ENCODE data around the gene HRK. TPM values are rescaled to one million over a fixed set of nuclear protein-coding genes. Genes with fewer than 3 reads are reported as not detected.

The HRK gene
- total RNA-seq, 2 experiments from 2014 or later = not detected

DNA sequence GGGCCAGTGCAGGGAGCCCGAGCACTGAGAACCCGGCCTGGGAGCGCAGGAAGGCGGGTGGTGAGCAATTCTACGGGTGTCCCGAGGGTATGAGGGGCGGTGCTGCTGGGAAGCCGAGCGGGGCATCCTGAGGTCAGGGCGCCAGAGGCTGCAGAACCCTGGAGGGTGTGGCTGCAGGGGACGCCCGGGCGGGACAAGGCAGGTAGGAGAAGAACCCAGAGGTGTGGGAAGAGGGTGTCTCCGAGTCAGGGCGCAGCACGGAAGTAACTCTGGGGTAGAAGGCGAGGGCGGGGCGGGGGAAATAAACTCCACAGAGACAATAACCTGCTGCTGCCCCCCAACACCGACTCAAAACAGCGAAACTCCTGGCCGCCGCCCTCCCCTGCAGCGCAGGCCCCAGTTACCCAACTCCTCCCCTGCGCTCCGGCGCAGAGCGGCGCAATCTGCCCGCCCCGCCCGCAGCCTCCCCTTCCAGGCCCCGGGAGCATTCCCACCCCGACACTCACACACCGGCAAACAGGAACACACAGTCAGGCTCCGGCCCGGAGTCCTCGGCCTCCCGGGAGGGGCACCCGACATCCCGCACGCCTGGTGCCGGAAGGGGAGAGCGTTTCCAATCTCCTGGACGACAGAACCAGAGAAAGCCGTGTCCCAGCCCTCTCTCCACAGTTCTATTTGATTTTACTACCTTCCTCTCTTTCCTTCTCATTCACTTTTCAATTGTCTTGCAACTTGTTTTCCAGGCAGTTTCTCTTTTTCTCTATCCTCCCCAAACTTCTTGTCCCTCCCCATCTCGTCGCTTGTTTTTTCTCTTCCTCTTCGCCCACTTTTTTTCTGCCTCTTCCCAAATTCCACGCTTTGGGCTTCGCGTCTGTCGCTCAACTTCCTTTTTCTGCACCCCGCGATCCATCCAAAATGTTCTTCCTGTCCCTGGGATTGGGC lies 2.4 kb downstream of the HRK start:
- Mint-ChIP-seq H3K9me3 (peaks cover 4% of the 10 kb centered on the region), H3K4me3 (peak overlapping the region; percentile 67), H3K27me3 (peaks cover 87% of the 10 kb centered on the region), H3K36me3 (ENCODE audit: low read depth) (peaks cover 2% of the 10 kb centered on the region), H3K27ac (no peak overlapping the region), H3K4me1 (peaks cover 38% of the 10 kb centered on the region)
- POLR2A ChIA-PET = no interaction called here
- CTCF ChIA-PET = interaction anchor here (1.9 kb wide), 1 partner anchor 9 kb away, joined by 7 read pairs; no protein-coding TSS in a partner anchor
- DNase-seq = no peak

DNA sequence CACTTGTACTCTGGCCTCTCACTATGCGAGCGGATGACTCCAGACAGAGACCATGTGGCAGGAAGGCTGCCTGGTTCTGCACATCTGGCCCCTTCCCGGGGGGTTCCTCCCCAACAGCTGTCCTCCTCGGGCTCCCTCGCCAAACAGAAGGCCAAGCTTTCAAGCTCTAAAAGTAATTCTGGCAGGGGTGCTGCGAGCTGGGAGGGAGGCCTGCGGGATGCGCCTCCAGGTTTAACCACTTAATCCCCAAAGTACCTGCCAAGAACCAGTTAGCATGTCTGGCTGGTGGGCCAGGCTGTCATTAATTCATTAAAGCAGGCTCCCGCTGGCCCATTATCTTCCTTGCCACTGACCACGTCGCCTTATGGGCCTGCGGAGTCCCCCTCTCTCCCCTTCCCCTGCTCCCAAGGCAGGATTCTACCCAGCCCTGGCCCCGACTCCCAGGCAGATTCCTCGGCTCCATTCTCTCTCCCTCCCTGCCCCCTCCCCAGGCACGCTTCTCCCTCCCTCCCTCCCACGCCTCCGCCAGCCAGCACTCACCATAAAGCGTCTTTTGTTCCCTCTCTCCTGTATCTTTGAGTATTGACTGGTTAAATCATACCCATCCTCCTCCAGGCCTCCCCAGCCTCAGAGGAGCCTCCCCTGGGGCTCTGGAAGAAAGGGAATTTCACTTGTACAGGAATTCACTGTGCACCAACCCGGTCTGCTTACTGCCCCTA lies 4.9 kb downstream of the HRK start:
- ChIA-PET CTCF (interaction anchor here (1.3 kb wide), 1 partner anchor 9 kb away, joined by 4 read pairs; no protein-coding TSS in a partner anchor), POLR2A (no interaction called here)
- Mint-ChIP-seq H3K4me1 (peaks cover 30% of the 10 kb centered on the region), H3K9me3 (peaks cover 4% of the 10 kb centered on the region), H3K36me3 (ENCODE audit: low read depth) (peaks cover 2% of the 10 kb centered on the region), H3K27me3 (peaks cover 76% of the 10 kb centered on the region), H3K27ac (no peak overlapping the region), H3K4me3 (no peak overlapping the region)
- DNase-seq = no peak

DNA sequence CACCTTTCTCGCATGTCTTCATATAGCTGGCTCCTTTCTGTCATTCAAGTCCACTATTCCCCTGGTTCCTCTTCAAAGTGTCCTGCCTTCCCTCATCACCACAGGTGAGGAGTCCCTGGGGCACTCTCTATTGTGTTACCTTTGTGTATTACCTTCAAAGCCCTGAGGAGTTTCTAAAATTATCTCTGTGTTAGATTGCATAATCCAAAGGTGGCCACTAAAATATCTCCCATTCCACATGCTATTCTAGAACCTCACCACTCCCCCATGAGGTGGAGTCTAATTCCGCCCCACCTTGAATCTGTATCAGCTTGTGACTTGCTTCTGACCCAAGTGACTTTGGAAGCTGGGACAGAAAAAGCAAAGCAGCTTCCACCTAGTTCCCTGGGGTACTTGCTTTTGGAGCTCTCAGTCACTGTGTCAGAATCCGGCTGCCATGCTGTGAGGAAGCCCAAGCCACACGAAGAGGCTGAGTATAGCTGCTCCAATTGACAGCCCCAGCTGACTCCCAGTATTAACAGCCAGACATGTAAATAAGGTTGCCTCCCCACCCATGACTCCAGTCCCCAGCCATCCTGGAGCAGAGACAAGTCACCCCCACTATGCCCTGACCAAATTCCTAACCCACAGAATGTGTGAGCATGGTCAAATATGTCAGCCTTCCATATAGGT lies 6.8 kb downstream of the HRK start:
- peaks cover 2% of the 10 kb centered on the region for H3K36me3 Mint-ChIP-seq (ENCODE audit: low read depth)
- CTCF ChIA-PET = no interaction called here
- peaks cover 65% of the 10 kb centered on the region for H3K27me3 Mint-ChIP-seq
- H3K9me3 Mint-ChIP-seq = peaks cover 4% of the 10 kb centered on the region
- POLR2A ChIA-PET = no interaction called here
- H3K27ac Mint-ChIP-seq = no peak overlapping the region
- H3K4me1 Mint-ChIP-seq = peaks cover 19% of the 10 kb centered on the region
- no peak overlapping the region for H3K4me3 Mint-ChIP-seq
- no peak for DNase-seq

DNA sequence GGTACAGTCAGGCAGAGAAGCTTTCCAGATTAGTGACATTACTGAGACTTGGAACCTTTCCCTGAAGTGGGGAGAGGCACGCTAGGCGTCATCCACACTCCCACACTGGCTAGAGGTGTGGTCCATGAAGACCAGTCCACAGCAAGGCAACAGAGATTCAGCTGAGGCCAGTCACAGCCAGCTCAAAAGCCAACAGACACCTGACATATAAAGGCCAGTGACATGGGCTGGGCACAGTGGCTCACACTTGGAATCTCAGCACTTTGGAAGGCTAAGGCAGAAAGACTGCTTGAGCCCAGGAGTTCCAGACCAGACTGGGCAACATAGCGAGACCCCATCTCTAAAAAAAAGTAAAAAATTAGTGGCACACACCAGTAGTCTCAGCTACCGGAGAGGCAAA lies 10.9 kb downstream of the HRK start:
- H3K36me3 Mint-ChIP-seq (ENCODE audit: low read depth) = no peaks in the 10 kb centered on the region
- peaks cover 7% of the 10 kb centered on the region for H3K4me1 Mint-ChIP-seq
- no peak for DNase-seq
- CTCF ChIA-PET = interaction anchor here (1.9 kb wide), 1 partner anchor 10 kb away, joined by 7 read pairs; no protein-coding TSS in a partner anchor
- peaks cover 26% of the 10 kb centered on the region for H3K27me3 Mint-ChIP-seq
- no peak overlapping the region for H3K4me3 Mint-ChIP-seq
- H3K27ac Mint-ChIP-seq = no peak overlapping the region
- POLR2A ChIA-PET = no interaction called here
- H3K9me3 Mint-ChIP-seq = peaks cover 4% of the 10 kb centered on the region

DNA sequence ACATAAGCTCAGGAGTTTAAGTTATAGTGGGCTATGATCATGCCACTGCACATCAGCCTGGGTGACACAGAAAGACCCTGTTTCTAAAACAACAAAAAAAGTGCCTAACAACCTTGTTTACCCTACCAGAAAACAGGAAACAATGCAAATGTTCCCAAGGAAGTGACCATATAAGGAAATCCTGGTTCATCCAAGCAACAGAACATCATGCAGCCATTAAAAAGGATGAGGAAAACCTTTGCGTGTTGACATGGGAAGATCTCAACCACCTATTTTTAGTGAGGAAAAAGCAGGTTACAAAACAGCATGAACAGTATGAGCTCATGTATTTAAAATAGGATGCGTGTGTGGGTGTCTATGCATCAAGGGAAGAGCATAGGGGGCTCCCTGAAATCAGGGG lies 13.7 kb downstream of the HRK start:
- Mint-ChIP-seq H3K4me3 (no peak overlapping the region), H3K4me1 (no peaks in the 10 kb centered on the region), H3K36me3 (ENCODE audit: low read depth) (no peaks in the 10 kb centered on the region), H3K9me3 (no peaks in the 10 kb centered on the region), H3K27me3 (peaks cover 5% of the 10 kb centered on the region), H3K27ac (no peak overlapping the region)
- ChIA-PET POLR2A (no interaction called here), CTCF (interaction anchor here (0.6 to 1.5 kb wide), 3 partner anchors 9 to 304 kb away, joined by 3 to 4 read pairs (median 4); no protein-coding TSS in a partner anchor)
- DNase-seq = no peak

DNA sequence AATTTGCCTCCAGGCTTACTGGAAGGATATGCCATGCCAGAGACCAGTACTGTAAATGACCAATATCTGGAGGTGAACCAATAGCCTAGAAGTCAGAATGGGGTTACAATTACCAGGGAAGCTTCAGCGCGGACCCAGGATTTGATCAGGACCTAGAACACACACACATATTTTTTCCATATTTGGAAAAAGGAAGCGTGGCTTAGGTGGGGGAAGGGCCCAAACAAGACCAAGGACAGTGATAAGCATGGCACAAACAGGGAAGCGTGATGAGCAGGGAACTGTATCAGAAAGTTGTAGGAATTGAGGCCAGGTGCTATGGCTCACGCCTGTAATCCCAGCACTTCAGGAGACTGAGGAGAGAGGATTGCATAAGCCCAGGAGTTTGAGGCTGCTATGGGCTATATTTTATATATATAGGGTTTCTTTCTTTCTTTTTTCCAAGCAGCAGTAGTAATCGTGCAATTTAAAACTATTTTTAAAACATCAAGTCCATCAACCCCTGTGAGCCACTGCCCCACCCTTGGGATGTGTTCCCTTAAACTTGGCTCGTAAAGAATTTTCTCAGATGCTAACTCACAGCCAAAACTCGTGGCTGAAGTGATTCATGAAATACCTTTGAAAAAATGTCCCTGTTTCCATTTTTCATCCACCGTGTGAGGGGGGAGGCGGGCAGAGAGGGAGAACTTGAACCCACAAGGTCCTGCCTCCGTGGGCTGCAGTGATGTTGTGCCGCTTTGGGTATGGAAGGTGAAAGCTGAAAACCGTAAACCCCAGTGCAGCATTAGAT lies 16.7 kb downstream of the HRK start:
- CTCF ChIA-PET = interaction anchor here (0.9 kb wide), 1 partner anchor 16 kb away, joined by 3 read pairs; no protein-coding TSS in a partner anchor
- no peaks in the 10 kb centered on the region for H3K36me3 Mint-ChIP-seq (ENCODE audit: low read depth)
- H3K4me1 Mint-ChIP-seq = peaks cover 9% of the 10 kb centered on the region
- no peak for DNase-seq
- peaks cover 10% of the 10 kb centered on the region for H3K27me3 Mint-ChIP-seq
- POLR2A ChIA-PET = no interaction called here
- H3K4me3 Mint-ChIP-seq = no peak overlapping the region
- no peaks in the 10 kb centered on the region for H3K9me3 Mint-ChIP-seq
- H3K27ac Mint-ChIP-seq = no peak overlapping the region

DNA sequence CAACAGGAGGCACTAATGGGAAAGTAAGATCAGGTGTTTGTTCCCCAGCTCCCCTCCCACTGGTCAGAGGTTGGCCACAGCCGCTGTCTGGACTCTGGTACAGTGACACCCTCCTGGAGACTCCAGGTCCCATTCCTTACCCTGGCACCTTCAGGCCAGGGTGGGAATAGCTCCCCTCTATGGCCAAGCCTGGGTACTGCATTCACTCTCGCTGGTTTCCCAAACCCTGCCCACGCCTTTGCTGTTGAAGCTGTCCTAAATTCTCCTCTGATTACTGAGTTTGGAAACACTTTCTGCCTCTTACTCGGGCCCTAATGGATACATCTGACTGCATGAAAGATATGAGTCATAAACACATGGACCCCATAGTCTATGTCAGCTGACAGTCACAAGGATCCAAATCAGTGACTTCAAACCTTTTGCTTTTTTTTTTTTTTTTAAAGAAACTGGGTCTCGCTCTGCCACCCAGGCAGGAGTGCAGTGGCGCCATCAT lies 17.9 kb downstream of the HRK start:
- Mint-ChIP-seq H3K27ac (no peak overlapping the region), H3K27me3 (peaks cover 20% of the 10 kb centered on the region), H3K4me1 (peaks cover 9% of the 10 kb centered on the region), H3K9me3 (no peaks in the 10 kb centered on the region), H3K36me3 (ENCODE audit: low read depth) (no peaks in the 10 kb centered on the region), H3K4me3 (no peak overlapping the region)
- ChIA-PET POLR2A (no interaction called here), CTCF (interaction anchor here (0.9 kb wide), 1 partner anchor 17 kb away, joined by 3 read pairs; no protein-coding TSS in a partner anchor)
- no peak for DNase-seq

DNA sequence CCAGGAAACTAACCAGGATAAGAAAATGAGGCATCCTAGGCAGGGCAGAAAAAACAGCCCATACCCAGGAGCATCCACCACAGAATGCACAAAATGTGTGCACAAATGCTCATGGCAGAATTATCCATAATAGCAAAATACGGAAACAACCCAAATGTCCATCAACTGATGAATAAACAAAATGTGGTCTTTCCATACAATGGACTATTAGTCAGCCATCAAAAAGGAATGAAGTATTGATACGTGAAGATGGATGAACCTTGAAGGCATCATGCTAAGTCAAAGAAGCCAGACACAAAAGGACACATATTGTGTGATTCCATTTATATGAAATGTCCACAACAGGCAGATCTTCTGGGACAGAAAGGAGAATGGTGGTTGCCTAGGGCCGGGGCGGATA lies 19.1 kb downstream of the HRK start:
- ChIA-PET CTCF (no interaction called here), POLR2A (no interaction called here)
- Mint-ChIP-seq H3K4me1 (peaks cover 9% of the 10 kb centered on the region), H3K9me3 (no peaks in the 10 kb centered on the region), H3K27ac (no peak overlapping the region), H3K27me3 (peaks cover 29% of the 10 kb centered on the region), H3K4me3 (no peak overlapping the region), H3K36me3 (ENCODE audit: low read depth) (no peaks in the 10 kb centered on the region)
- DNase-seq = no peak

DNA sequence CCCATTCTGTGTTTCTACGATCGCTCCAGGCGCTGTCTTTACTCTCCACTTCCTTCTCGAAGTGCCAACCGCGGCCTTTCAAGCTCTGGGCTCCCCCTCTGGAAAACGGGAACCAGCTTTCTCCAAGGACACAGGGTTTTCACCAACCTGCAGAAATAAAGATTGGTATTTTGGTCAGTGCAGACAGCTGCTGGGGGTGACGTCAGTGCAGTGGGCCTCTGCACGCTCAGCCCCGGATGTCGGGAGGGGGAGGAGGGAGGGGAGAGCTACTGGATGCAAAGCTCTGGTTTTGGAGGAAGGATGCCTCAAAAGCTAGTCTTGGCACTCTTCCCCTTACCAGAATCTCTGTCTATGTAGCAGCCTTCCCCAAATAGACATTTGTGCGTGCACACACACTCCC lies 19.9 kb downstream of the HRK start:
- peaks cover 29% of the 10 kb centered on the region for H3K27me3 Mint-ChIP-seq
- ChIA-PET POLR2A (no interaction called here), CTCF (no interaction called here)
- DNase-seq = peak; percentile 44
- H3K4me1 Mint-ChIP-seq = peaks cover 9% of the 10 kb centered on the region
- no peaks in the 10 kb centered on the region for H3K9me3 Mint-ChIP-seq
- no peak overlapping the region for H3K27ac Mint-ChIP-seq
- no peak overlapping the region for H3K4me3 Mint-ChIP-seq
- H3K36me3 Mint-ChIP-seq (ENCODE audit: low read depth) = no peaks in the 10 kb centered on the region

DNA sequence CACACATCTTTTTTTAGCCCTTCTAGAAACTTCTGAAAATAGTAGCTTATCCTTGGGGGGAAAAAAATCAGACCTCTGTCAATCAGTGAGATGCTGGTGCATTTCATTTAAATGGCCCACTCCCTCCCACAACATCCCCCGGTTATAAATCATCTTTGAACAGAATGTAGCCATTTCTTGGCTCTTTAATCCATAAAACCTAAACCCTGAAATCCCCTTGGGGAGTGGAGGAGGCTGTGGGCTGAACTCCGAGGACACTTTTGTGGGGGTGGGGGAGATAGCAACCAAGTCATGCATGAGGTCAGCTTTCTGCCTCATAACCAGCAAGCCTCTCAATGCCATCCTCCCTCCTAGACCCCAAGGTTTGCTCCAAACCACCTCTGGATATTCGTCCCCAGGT lies 21.0 kb downstream of the HRK start:
- ChIA-PET POLR2A (no interaction called here), CTCF (no interaction called here)
- Mint-ChIP-seq H3K9me3 (no peaks in the 10 kb centered on the region), H3K27me3 (peaks cover 29% of the 10 kb centered on the region), H3K4me3 (no peak overlapping the region), H3K27ac (no peak overlapping the region), H3K4me1 (peaks cover 9% of the 10 kb centered on the region), H3K36me3 (ENCODE audit: low read depth) (no peaks in the 10 kb centered on the region)
- no peak for DNase-seq

DNA sequence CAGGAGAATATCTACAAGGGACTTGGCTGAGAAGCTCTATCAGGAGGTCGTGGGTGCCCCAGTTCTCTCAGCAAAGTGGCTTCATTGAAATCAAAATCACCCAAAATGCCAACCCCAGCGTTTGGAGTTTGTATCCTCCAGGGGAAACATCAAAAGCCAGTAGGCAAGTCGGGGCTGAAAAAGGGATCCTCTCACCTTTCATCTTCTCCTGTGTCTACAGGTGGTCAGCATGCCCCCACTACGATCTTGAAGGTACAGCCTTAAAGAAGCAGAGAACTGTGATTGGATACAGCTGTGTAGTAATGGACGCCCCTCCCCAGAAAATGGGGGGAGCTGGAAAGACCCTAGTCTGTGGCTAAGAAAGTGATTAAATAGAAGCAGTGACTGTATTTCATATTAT lies 22.2 kb downstream of the HRK start:
- peaks cover 9% of the 10 kb centered on the region for H3K4me1 Mint-ChIP-seq
- no peak for DNase-seq
- H3K27ac Mint-ChIP-seq = no peak overlapping the region
- peaks cover 27% of the 10 kb centered on the region for H3K27me3 Mint-ChIP-seq
- ChIA-PET POLR2A (no interaction called here), CTCF (interaction anchor here (0.9 kb wide), 1 partner anchor 23 kb away, joined by 3 read pairs; no protein-coding TSS in a partner anchor)
- H3K9me3 Mint-ChIP-seq = no peaks in the 10 kb centered on the region
- H3K36me3 Mint-ChIP-seq (ENCODE audit: low read depth) = no peaks in the 10 kb centered on the region
- no peak overlapping the region for H3K4me3 Mint-ChIP-seq

DNA sequence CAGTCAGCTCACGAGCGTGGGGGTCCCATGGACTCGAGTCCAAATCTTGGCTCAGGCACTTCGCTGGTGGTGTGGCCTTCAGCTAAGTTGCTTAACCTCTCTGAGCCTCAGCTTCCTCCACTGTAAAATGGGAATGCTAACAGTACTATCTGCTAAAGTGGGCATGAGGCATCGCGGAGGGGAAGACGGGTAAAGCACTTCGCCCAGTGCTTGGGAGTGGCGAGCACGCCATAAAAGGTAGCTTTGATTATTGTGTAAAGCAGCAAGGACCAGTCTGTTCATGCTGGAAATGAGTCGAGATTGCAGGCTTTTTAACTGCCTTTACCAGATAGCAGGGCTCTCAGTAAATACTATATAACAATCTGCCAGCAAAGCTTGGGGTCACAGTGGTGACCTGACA lies 24.5 kb downstream of the HRK start:
- no peak for DNase-seq
- Mint-ChIP-seq H3K4me3 (no peak overlapping the region), H3K9me3 (no peaks in the 10 kb centered on the region), H3K27ac (no peak overlapping the region), H3K36me3 (ENCODE audit: low read depth) (no peaks in the 10 kb centered on the region), H3K27me3 (peaks cover 25% of the 10 kb centered on the region), H3K4me1 (peaks cover 8% of the 10 kb centered on the region)
- ChIA-PET CTCF (interaction anchor here (0.6 kb wide), 1 partner anchor 832 kb away, joined by 3 read pairs; no protein-coding TSS in a partner anchor), POLR2A (no interaction called here)
